Right ventricle myocardium superior (tissue), 1 donor: ENCODE measurements around the gene ADAMTSL2. TPM values are rescaled to one million over a fixed set of nuclear protein-coding genes. Genes with fewer than 3 reads are reported as not detected.
A peak's percentile ranks its signal among the peaks of the same experiment; 100 is the strongest.

Experiments
- ATAC-seq: fragments of 200-7000 bp; cut with Tn5 transposase; one replicate; pipeline ENCODE4 v1.9.1; 2020; ENCODE audit warnings: mild to moderate bottlenecking; ENCODE audit not compliant: poor library complexity
- DNase-seq: peaks from one replicate; pipeline ENCODE4 v3.0.0-alpha.2; 2020
- intact Hi-C: fragments of 100-400 bp; cut with DNase I; formaldehyde crosslinking; loops from one replicate; pipeline ENCODE4 v1.11.2; 2022
- total RNA-seq: library from RNA; stranded (reverse); fragmentation: NEBNext Ultra II Directional; extraction: Animal tissue kit (Norgen Biotek cat#: 25700); gene quantifications from one replicate; pipeline ENCODE4 v1.2.1, GENCODE V29; 2021
- donor health status: DM: no; HTN: yes; CAD: no; lungs with severe emphysema.

ADAMTSL2 gene
- total RNA-seq, 1 donor from 2014 or later = 8.1 TPM

GRCh38 chr9:133542002-133542401, 7.5 kb downstream of the ADAMTSL2 start:
- ATAC-seq = no peak
- intact Hi-C loops = no loop called here
- no peak for DNase-seq

DNA sequence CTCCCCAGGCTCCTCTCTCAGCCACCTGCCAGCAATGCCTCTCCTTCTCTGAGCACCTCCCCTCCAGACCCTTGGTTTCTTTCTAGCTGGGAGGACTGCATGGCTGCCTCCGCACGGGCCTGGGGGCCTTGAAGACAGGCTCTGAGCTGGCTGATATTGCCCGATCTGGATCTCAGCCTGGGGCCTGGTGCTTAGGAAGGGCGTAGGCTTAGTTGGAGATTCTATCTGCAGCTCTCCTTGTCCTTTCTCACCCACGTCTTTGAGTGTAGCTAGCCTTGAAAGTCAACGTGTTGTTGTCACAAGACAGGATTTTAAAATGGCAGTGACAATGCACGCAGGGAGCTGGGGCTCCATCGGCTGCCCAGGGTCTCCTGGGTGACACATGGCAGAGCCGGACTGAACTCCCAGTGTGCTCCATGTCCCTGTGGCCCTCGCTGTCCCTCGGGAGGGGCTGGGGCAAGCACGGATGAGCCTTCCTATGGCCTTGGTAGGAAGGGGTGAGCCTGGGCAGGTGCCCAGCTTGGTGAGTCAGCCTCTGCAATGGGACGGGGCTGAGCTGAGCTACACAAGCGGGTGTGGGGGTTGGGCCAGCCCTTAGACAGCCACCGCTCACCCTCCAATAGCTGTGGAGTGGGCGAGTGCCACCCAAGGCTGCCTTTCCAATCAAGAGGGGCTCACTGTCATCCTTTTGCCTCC, 9.4 kb downstream of the ADAMTSL2 start:
- ATAC-seq = no peak
- no peak for DNase-seq
- intact Hi-C loops = no loop called here

GRCh38 chr9:133545494-133546286, 11.2 kb downstream of the ADAMTSL2 start:
- ATAC-seq = peak; percentile 67
- DNase-seq = peak; percentile 70
- intact Hi-C loops = no loop called here

DNA sequence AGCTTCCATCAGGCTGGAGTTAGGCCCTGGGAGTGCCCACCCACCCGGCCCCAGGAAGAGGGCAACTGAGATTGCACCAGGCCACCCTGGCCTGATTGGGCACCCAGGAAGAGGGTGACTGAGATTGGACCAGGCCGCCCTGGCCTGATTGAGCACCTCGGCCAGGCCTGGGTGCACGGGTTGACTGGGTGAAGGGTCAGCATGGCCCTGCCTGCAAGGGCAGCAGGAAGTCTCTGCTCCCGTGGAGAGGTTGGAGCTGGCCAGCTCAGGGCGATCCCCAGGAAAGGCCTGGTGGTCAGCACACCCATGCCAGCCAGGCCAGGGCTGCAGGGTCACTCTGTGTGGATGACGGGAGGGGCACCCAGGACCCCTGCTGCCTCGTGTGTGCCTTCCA, 11.8 kb downstream of the ADAMTSL2 start:
- peak; percentile 13 for ATAC-seq
- intact Hi-C loops = no loop called here
- DNase-seq = no peak

DNA sequence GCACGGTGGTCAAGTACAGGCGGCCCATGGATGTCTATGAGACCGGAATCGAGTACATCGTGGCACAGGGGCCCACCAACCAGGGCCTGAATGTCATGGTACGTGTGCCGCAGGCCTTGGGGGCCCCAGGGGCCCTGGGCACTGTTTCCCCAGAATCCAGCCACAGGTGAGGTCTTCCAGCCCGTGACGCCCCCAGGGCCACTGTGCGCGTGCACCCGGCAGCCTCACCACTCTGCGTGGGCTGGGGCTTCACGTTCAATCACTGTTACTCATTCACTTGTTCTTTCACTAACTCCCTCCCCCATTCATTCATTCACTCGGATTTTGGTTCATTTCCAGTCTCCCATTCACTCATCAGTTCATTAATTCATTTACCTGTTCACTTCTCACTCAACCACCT, 12.6 kb downstream of the ADAMTSL2 start:
- intact Hi-C loops = no loop called here
- DNase-seq (no peak), ATAC-seq (no peak)

DNA sequence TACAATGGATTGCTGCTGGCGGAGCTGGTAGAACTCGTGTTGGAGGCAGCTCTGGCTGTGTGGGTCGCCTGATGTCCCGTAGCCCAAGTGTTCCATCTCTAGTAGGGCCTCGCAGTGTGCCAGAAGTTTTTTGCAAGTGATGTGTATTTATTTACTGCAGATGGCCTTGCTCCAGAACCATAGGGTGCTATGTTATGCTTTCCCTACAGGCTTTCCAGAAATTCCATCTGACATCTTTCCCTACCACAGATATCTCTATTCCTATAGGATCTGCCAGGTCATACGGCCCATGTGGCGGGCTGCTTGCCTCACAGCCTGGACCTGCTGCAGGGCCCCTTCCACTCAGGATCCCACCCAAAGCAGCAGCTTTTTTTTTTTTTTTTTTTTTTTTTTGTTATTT, 16.9 kb downstream of the ADAMTSL2 start:
- intact Hi-C loops = no loop called here

DNA sequence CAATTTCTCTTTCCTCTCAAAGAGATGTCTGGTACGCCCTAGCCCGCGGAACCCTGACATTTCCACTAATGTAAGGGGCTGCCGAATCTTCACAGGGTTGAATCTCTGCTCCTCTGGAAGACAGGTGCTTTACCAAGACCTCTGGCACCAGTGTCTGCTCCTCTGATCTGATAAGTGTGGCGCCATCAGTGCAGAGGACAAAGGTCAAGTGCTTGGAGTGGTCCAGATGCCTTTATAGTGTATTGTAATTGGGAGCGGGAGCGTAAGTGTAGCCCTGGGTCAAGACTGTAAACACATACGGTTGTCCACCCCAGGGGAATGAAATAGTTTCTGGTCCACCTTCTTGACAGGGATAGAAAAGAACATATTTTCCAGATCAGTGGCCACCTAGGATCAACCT, 17.7 kb downstream of the ADAMTSL2 start:
- no peak for DNase-seq
- no peak for ATAC-seq
- intact Hi-C loops = no loop called here

More for the DNA sequence above, 16.9 kb downstream of the ADAMTSL2 start:
- DNase-seq (no peak), ATAC-seq (no peak)

GRCh38 chr9:133553123-133553522, 18.6 kb downstream of the ADAMTSL2 start:
- DNase-seq (no peak), ATAC-seq (no peak)
- intact Hi-C loops = no loop called here

GRCh38 chr9:133553973-133554713, 19.6 kb downstream of the ADAMTSL2 start:
- DNase-seq = no peak
- no peak for ATAC-seq
- intact Hi-C loops = no loop called here

- intact Hi-C loops = no loop called here
- ATAC-seq (no peak), DNase-seq (no peak)
These were observed 20.2 kb downstream of the ADAMTSL2 start for GRCh38 chr9:133554729-133555128.

DNA sequence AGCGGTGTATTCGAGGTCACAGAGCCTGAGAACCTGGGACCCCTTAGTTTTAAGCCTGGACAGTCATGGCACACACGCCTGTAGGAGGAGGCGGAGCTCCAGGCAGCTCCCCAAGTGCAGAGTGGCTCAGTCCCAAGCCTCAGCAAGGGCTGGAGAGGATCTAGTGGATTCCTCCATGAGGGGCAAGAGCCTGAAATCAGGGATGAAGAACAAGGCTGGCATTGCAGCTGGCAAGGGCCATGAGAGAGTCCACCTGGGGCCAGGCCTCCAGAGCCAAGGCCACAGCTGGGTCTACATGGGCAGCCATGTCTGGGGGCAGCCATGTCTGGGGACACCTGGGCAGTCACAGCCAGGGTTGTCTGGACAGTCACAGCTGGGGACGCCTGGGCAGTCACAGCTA, 21.9 kb downstream of the ADAMTSL2 start:
- no peak for DNase-seq
- intact Hi-C loops = no loop called here
- ATAC-seq = no peak

DNA sequence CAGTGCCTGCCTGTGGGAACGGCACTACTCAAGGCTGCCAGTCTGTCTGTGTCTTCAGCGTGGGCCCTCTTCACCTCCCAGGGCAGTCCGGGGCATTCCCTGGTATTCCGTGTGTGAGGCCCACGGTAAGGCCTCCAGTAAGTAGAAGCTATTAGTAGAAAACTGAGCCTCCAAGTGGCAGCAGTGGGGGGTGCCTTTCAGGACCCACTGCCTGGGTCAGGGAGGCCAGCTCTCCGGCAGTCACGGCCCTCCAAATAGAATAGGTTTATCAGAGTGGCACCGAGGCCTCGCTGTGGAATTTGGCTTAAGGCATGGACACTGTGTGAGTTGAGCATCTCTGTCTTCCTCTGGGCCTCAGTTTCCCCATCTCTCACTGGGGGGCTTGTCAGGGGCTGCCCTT, 23.1 kb downstream of the ADAMTSL2 start:
- intact Hi-C loops = no loop called here
- DNase-seq (no peak), ATAC-seq (no peak)

GRCh38 chr9:133558191-133559126, 24.0 kb downstream of the ADAMTSL2 start:
- intact Hi-C loops = no loop called here
- DNase-seq = no peak

GRCh38 chr9:133560311-133560710, 25.8 kb downstream of the ADAMTSL2 start:
- peak; percentile 69 for DNase-seq
- ATAC-seq = peak; percentile 55
- intact Hi-C loops = no loop called here

More at GRCh38 chr9:133558191-133559126, 24.0 kb downstream of the ADAMTSL2 start:
- ATAC-seq = peak; percentile 54

GRCh38 chr9:133560944-133561343, 26.4 kb downstream of the ADAMTSL2 start:
- DNase-seq (no peak), ATAC-seq (no peak)
- intact Hi-C loops = no loop called here

GRCh38 chr9:133561976-133562554, 27.6 kb downstream of the ADAMTSL2 start:
- intact Hi-C loops = no loop called here
- ATAC-seq (no peak), DNase-seq (no peak)

GRCh38 chr9:133562611-133563290, 28.2 kb downstream of the ADAMTSL2 start:
- no peak for ATAC-seq
- intact Hi-C loops = no loop called here
- no peak for DNase-seq
